GM08714 (cell line): ENCODE data around the gene SMIM14.
"Not testable (repeated sequence)": the region's sequence is repeated elsewhere in the genome, so short reads cannot be mapped to it uniquely, and the experiment has no call there.

ENCODE experiments used
- H3K4me3 ChIP-seq: fragments of 200-500 bp; sonication (Bioruptor generic); 2 replicates; pipeline ENCODE4 v1.5.1; 2014; ENCODE audit warnings: mild to moderate bottlenecking, low read length, inconsistent platforms
- ZNF274 ChIP-seq: IDR thresholded peaks from 2 replicates; pipeline ENCODE4 v1.6.1; 2012; ENCODE audit warnings: mild to moderate bottlenecking, low read depth, low read length

Gene SMIM14

GRCh38 chr4:39587881-39588280, 50.8 kb downstream of the SMIM14 start:
- H3K4me3 ChIP-seq: no peak overlapping the region
- no peak for TF ChIP-seq ZNF274

GRCh38 chr4:39574946-39575345, 63.7 kb downstream of the SMIM14 start:
- no peak overlapping the region for H3K4me3 ChIP-seq
- no peak for TF ChIP-seq ZNF274

- no peak overlapping the region for H3K4me3 ChIP-seq
- TF ChIP-seq ZNF274: no peak
Observed at GRCh38 chr4:39571504-39571903, 67.2 kb downstream of the SMIM14 start.

- H3K4me3 ChIP-seq: no peak overlapping the region
- no peak for TF ChIP-seq ZNF274
Observed at GRCh38 chr4:39571054-39571453, 67.6 kb downstream of the SMIM14 start.

- no peak for TF ChIP-seq ZNF274
- H3K4me3 ChIP-seq: no peak overlapping the region
Observed at GRCh38 chr4:39569209-39569608, 69.5 kb downstream of the SMIM14 start.

GRCh38 chr4:39568805-39569204, 69.9 kb downstream of the SMIM14 start:
- TF ChIP-seq ZNF274: no peak
- no peak overlapping the region for H3K4me3 ChIP-seq

GRCh38 chr4:39565878-39566600, 72.6 kb downstream of the SMIM14 start:
- TF ChIP-seq ZNF274: no peak
- no peak overlapping the region for H3K4me3 ChIP-seq

- TF ChIP-seq ZNF274: no peak
- no peak overlapping the region for H3K4me3 ChIP-seq
Observed at GRCh38 chr4:39563346-39563847, 75.3 kb downstream of the SMIM14 start.

- no peak for TF ChIP-seq ZNF274
- H3K4me3 ChIP-seq: no peak overlapping the region
Observed at GRCh38 chr4:39562792-39563191, 75.9 kb downstream of the SMIM14 start.

- H3K4me3 ChIP-seq: no peak overlapping the region
- TF ChIP-seq ZNF274: no peak
Observed at GRCh38 chr4:39559626-39560025, 79.0 kb downstream of the SMIM14 start.

GRCh38 chr4:39555472-39555871, 83.2 kb downstream of the SMIM14 start:
- TF ChIP-seq ZNF274: no peak

GRCh38 chr4:39548425-39549067, 90.1 kb downstream of the SMIM14 start:
- no peak for TF ChIP-seq ZNF274
- H3K4me3 ChIP-seq: no peak overlapping the region

More at GRCh38 chr4:39555472-39555871, 83.2 kb downstream of the SMIM14 start:
- no peak overlapping the region for H3K4me3 ChIP-seq

- H3K4me3 ChIP-seq: no peak overlapping the region
- TF ChIP-seq ZNF274: no peak
Observed at GRCh38 chr4:39544580-39545315, 93.9 kb downstream of the SMIM14 start.

GRCh38 chr4:39544080-39544479, 94.6 kb downstream of the SMIM14 start:
- not testable (repeated sequence) for H3K4me3 ChIP-seq

GRCh38 chr4:39543034-39543433, 95.6 kb downstream of the SMIM14 start:
- no peak overlapping the region for H3K4me3 ChIP-seq
- TF ChIP-seq ZNF274: no peak

GRCh38 chr4:39542611-39543012, 96.1 kb downstream of the SMIM14 start:
- no peak for TF ChIP-seq ZNF274

More at GRCh38 chr4:39542611-39543012, 96.1 kb downstream of the SMIM14 start:
- H3K4me3 ChIP-seq: no peak overlapping the region
